Sigmoid colon (tissue), 3 donors: Measurements from ENCODE around the gene RHOB.

ENCODE experiments used
- CTCF ChIP-seq, 4 experiments: fragments of 450-650 bp in 3 of 4; fragments of 200-600 bp in 1 of 4; IDR thresholded peaks; one replicate each; pipeline ENCODE4 v1.5.1; 2016 to 2019; ENCODE audit warnings: antibody characterized with exemption in 4 of 4, mild to moderate bottlenecking in 3 of 4, moderate library complexity in 2 of 4
- POLR2A ChIP-seq, 2 donors: fragments of 450-650 bp; IDR thresholded peaks; one replicate each; pipeline ENCODE4 v1.6.1; 2016; ENCODE audit warnings: antibody characterized with exemption in 2 of 2, mild to moderate bottlenecking in 2 of 2, moderate library complexity in 2 of 2

GRCh38 chr2:20470211-20470610 lies 23.3 kb downstream of the RHOB start:
- TF ChIP-seq POLR2A (IDR thresholded peaks at IDR 0.05) (no peak), CTCF (IDR thresholded peaks at IDR 0.05) (no peak)
